Activated CD8-positive, alpha-beta memory T cell treated with anti-CD3 and anti-CD28 coated beads, Interleukin-2, amount 50 U/mL, for 1 hour (primary cell): ENCODE results near the gene MSMO1.

ENCODE experiments used
- DNase-seq: peaks from one replicate; pipeline ENCODE4 v3.0.0-alpha.2; 2020; ENCODE audit errors: extremely low read depth

The MSMO1 gene

GRCh38 chr4:165360041-165360695, 32.7 kb downstream of the MSMO1 start:
- no peak for DNase-seq

- no peak for DNase-seq
Observed at GRCh38 chr4:165360985-165361670, 33.7 kb downstream of the MSMO1 start.

- no peak for DNase-seq
Observed at GRCh38 chr4:165361810-165362209, 34.3 kb downstream of the MSMO1 start.

- no peak for DNase-seq
Observed at GRCh38 chr4:165364452-165365080, 37.1 kb downstream of the MSMO1 start.

- no peak for DNase-seq
Observed at GRCh38 chr4:165367040-165367439, 39.6 kb downstream of the MSMO1 start.

GRCh38 chr4:165368114-165368513, 40.6 kb downstream of the MSMO1 start:
- no peak for DNase-seq

GRCh38 chr4:165368567-165368966, 41.1 kb downstream of the MSMO1 start:
- no peak for DNase-seq

GRCh38 chr4:165369522-165369921, 42.1 kb downstream of the MSMO1 start:
- DNase-seq, result no peak

GRCh38 chr4:165370530-165370929, 43.1 kb downstream of the MSMO1 start:
- DNase-seq, result no peak

GRCh38 chr4:165375465-165375864, 48.0 kb downstream of the MSMO1 start:
- no peak for DNase-seq

- no peak for DNase-seq
Observed at GRCh38 chr4:165378398-165378744, 50.9 kb downstream of the MSMO1 start.

- no peak for DNase-seq
Observed at GRCh38 chr4:165378745-165379677, 51.5 kb downstream of the MSMO1 start, which contains the start of gene CPE. TSS of gene CPE (plus strand) at chr4:165379008. CDS start at chr4:165379222, 214 bp downstream.

GRCh38 chr4:165379678-165380064, 52.2 kb downstream of the MSMO1 start:
- DNase-seq, result no peak

GRCh38 chr4:165380805-165381204, 53.3 kb downstream of the MSMO1 start:
- DNase-seq, result no peak

GRCh38 chr4:165381821-165382373, 54.4 kb downstream of the MSMO1 start:
- DNase-seq, result no peak

- DNase-seq, result no peak
Observed at GRCh38 chr4:165382640-165383039, 55.2 kb downstream of the MSMO1 start.

- no peak for DNase-seq
Observed at GRCh38 chr4:165383591-165384073, 56.2 kb downstream of the MSMO1 start.

GRCh38 chr4:165384186-165384585, 56.7 kb downstream of the MSMO1 start:
- DNase-seq, result no peak

GRCh38 chr4:165384598-165384997, 57.1 kb downstream of the MSMO1 start:
- DNase-seq, result no peak

GRCh38 chr4:165385126-165385525, 57.7 kb downstream of the MSMO1 start:
- DNase-seq, result no peak

GRCh38 chr4:165386328-165386727, 58.9 kb downstream of the MSMO1 start:
- DNase-seq, result no peak

- DNase-seq, result no peak
Observed at GRCh38 chr4:165388756-165389155, 61.3 kb downstream of the MSMO1 start.
